Endothelial cell (in vitro differentiated cells): ENCODE results near the gene SYTL4. TPM values are rescaled to one million over a fixed set of nuclear protein-coding genes. Genes with fewer than 3 reads are reported as not detected.

Experiments used
- DNase-seq: peaks from one replicate; pipeline ENCODE4 v3.0.0; 2021; ENCODE audit warnings: low spot score
- H3K27ac Mint-ChIP-seq: one replicate; pipeline ENCODE4 v1.8.0; 2021; ENCODE audit warnings: mixed read lengths, inconsistent platforms; ENCODE audit not compliant: unreplicated experiment
- H3K27me3 Mint-ChIP-seq: one replicate; pipeline ENCODE4 v1.8.0; 2021; ENCODE audit warnings: mild to moderate bottlenecking, moderate library complexity, mixed read lengths, inconsistent platforms; ENCODE audit not compliant: unreplicated experiment
- H3K36me3 Mint-ChIP-seq: one replicate; pipeline ENCODE4 v1.8.0; 2021; ENCODE audit warnings: mild to moderate bottlenecking, low read depth, mixed read lengths, inconsistent platforms; ENCODE audit not compliant: unreplicated experiment
- H3K4me1 Mint-ChIP-seq: one replicate; pipeline ENCODE4 v1.8.0; 2021; ENCODE audit warnings: mild to moderate bottlenecking, mixed read lengths, inconsistent platforms; ENCODE audit not compliant: unreplicated experiment
- H3K4me3 Mint-ChIP-seq: one replicate; pipeline ENCODE4 v1.8.0; 2021; ENCODE audit warnings: mild to moderate bottlenecking, mixed read lengths, inconsistent platforms; ENCODE audit not compliant: unreplicated experiment
- H3K9me3 Mint-ChIP-seq: one replicate; pipeline ENCODE4 v1.8.0; 2021; ENCODE audit warnings: mixed read lengths, inconsistent platforms; ENCODE audit not compliant: unreplicated experiment
- total RNA-seq: library from RNA; stranded (reverse); fragmentation: NEBNext Ultra II Directional; extraction: Animal tissue kit (Norgen Biotek cat#: 25700); gene quantifications from one replicate; pipeline ENCODE4 v1.2.1, GENCODE V29; 2021; ENCODE audit not compliant: unreplicated experiment
- TF ChIP-seq, protein P1 (sequence below): fragments of 200-600 bp; sonication (generic); IDR thresholded peaks from one replicate; pipeline ENCODE4 v1.5.0; 2021; ENCODE audit warnings: antibody characterized with exemption; ENCODE audit not compliant: unreplicated experiment

The SYTL4 gene
- total RNA-seq, 1 donor from 2014 or later: 3.9 TPM

DNA sequence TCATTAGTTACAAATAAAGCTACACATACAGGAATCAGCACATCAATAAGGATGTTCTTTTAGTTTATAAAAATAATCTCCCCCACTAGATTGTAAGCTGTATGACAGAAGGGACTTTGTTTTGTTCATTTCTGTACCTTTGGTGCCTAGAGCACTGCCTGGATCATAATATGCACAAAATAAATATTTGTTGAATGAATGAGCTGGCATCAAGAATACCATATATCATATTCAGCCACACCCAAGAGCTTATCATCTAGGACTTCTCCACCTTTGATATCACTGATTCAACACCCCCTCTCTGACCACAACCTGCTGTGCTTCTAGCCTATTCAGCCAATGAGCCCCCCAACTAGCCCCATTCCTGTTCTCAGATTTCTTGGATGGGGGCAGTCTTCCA is 10.6 kb downstream of the SYTL4 start:
- TF ChIP-seq, protein P1, sequence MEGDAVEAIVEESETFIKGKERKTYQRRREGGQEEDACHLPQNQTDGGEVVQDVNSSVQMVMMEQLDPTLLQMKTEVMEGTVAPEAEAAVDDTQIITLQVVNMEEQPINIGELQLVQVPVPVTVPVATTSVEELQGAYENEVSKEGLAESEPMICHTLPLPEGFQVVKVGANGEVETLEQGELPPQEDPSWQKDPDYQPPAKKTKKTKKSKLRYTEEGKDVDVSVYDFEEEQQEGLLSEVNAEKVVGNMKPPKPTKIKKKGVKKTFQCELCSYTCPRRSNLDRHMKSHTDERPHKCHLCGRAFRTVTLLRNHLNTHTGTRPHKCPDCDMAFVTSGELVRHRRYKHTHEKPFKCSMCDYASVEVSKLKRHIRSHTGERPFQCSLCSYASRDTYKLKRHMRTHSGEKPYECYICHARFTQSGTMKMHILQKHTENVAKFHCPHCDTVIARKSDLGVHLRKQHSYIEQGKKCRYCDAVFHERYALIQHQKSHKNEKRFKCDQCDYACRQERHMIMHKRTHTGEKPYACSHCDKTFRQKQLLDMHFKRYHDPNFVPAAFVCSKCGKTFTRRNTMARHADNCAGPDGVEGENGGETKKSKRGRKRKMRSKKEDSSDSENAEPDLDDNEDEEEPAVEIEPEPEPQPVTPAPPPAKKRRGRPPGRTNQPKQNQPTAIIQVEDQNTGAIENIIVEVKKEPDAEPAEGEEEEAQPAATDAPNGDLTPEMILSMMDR: no peak
- Mint-ChIP-seq H3K27ac (no peak overlapping the region), H3K4me3 (no peak overlapping the region), H3K36me3 (no peaks in the 10 kb centered on the region), H3K4me1 (no peaks in the 10 kb centered on the region), H3K27me3 (no peaks in the 10 kb centered on the region), H3K9me3 (no peaks in the 10 kb centered on the region)
- no peak for DNase-seq

DNA sequence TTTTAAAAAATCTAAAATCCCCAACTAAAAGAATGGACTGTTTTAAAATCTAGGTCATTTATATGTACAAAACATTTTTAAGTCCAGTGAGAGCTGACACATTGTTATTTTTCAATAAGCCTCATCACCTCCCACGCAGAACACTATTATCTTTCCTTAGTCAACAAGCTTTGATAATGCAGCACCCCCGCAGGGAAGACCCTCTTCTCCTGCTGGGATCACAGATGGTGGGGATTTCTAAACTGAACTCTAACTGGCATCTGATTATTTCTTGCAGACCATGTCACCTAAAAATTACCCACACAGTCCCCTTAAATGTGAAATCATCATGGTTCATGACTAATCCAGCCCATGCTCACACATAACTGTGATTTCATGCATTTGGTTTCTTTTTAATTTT is 11.6 kb downstream of the SYTL4 start:
- Mint-ChIP-seq H3K27ac (no peak overlapping the region), H3K27me3 (no peaks in the 10 kb centered on the region), H3K9me3 (no peaks in the 10 kb centered on the region), H3K36me3 (no peaks in the 10 kb centered on the region), H3K4me1 (no peaks in the 10 kb centered on the region), H3K4me3 (no peak overlapping the region)
- no peak for DNase-seq
- TF ChIP-seq, protein P1: no peak

DNA sequence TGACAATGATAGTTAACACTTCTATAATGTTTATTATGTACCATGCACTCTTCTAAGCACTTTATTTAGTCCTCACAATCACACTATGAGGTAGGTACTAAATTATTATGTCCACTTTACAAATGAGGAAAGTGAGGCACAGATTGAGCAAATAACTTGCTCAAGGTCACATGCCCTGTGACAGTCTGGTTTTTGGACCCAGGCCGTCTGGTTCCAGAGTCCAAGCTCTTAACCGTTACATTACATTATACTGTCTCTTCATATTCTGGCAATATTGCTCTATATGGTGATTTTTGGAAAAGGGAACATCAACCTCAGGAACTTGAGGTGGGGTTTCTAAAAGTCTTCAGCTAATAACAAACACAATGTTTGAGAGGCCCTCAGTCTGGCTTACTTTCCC is 12.8 kb downstream of the SYTL4 start:
- no peak for DNase-seq
- no peak overlapping the region for H3K4me3 Mint-ChIP-seq
- H3K27ac Mint-ChIP-seq: no peak overlapping the region
- H3K9me3 Mint-ChIP-seq: no peaks in the 10 kb centered on the region
- H3K36me3 Mint-ChIP-seq: no peaks in the 10 kb centered on the region
- no peaks in the 10 kb centered on the region for H3K4me1 Mint-ChIP-seq
- no peaks in the 10 kb centered on the region for H3K27me3 Mint-ChIP-seq
- TF ChIP-seq, protein P1: no peak

DNA sequence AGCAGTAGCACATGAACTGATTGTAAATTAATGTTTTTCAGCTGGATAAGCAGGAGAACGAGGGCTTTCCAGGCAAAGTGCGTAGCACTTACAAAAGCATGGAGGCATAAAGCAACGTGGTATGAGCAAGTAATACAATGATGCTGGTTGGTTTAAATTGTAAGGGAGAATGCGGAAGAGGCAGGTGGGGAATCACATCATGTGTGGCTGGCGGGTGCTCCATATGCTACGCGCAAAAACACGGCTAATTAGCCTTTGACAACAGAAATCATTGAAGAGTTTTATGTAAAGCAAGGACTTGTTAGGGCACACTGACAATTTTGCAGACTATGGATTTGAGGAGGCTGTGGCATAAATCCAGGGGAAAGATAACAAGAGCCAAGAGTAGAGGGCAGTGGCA is 14.6 kb downstream of the SYTL4 start:
- DNase-seq: no peak
- no peak overlapping the region for H3K27ac Mint-ChIP-seq
- TF ChIP-seq, protein P1: no peak
- H3K27me3 Mint-ChIP-seq: no peaks in the 10 kb centered on the region
- H3K4me1 Mint-ChIP-seq: no peaks in the 10 kb centered on the region
- H3K36me3 Mint-ChIP-seq: no peaks in the 10 kb centered on the region
- H3K4me3 Mint-ChIP-seq: no peak overlapping the region
- no peaks in the 10 kb centered on the region for H3K9me3 Mint-ChIP-seq

DNA sequence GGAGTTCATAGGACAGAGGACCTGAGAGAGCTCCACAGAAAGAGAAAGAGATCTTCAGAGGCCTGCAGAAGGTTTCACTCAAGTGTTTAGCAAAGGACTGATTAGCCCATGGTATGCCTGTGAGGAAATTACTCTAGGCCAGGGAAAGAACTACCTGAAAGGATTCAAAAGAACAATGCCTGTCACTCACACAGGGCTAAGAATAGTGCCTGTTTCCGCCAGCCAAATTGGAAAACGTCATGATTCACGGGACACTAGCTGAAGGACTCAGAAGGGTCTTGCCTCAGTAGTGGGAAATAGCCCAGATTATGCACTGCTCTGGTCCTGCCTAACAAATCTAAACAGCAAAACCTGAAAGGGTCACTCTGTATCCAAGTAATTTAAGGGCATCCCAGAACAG is 21.1 kb downstream of the SYTL4 start:
- H3K9me3 Mint-ChIP-seq: no peaks in the 10 kb centered on the region
- no peaks in the 10 kb centered on the region for H3K36me3 Mint-ChIP-seq
- no peak overlapping the region for H3K4me3 Mint-ChIP-seq
- no peak overlapping the region for H3K27ac Mint-ChIP-seq
- no peaks in the 10 kb centered on the region for H3K27me3 Mint-ChIP-seq
- no peak for DNase-seq
- TF ChIP-seq, protein P1: no peak
- peaks cover 6% of the 10 kb centered on the region for H3K4me1 Mint-ChIP-seq
